ENCODE measurements around the gene STON2.

- TF ChIP-seq CTCF (IDR thresholded peaks at IDR 0.05) (no peak), POLR2A (IDR thresholded peaks at IDR 0.05) (no peak)
Measured at GRCh38 chr14:81234278-81234677, 165.8 kb downstream of the STON2 start.
